HG03558 (cell line): ENCODE data around the gene SLC38A10.

Experiments
- ATAC-seq: cut with Tn5 transposase; IDR thresholded peaks from one replicate; pipeline ENCODE4 v1.9.1; 2021; ENCODE audit warnings: moderate number of reproducible peaks; ENCODE audit not compliant: unreplicated experiment; ENCODE audit errors: extremely low read depth

Gene SLC38A10

GRCh38 chr17:81282141-81282540, 13.0 kb downstream of the SLC38A10 start:
- ATAC-seq = no peak

- no peak for ATAC-seq
Observed at GRCh38 chr17:81280571-81280970, 14.5 kb downstream of the SLC38A10 start.

- ATAC-seq = no peak
Observed at GRCh38 chr17:81279278-81280275, 15.5 kb downstream of the SLC38A10 start.

GRCh38 chr17:81278831-81279230, 16.3 kb downstream of the SLC38A10 start:
- no peak for ATAC-seq

GRCh38 chr17:81277946-81278693, 17.0 kb downstream of the SLC38A10 start:
- no peak for ATAC-seq

GRCh38 chr17:81277421-81277820, 17.7 kb downstream of the SLC38A10 start:
- no peak for ATAC-seq

GRCh38 chr17:81276781-81277180, 18.3 kb downstream of the SLC38A10 start:
- ATAC-seq = no peak

- ATAC-seq = no peak
Observed at GRCh38 chr17:81274471-81274855, 20.6 kb downstream of the SLC38A10 start.

- no peak for ATAC-seq
Observed at GRCh38 chr17:81273698-81274470, 21.2 kb downstream of the SLC38A10 start.

- no peak for ATAC-seq
Observed at GRCh38 chr17:81272616-81273015, 22.5 kb downstream of the SLC38A10 start.

GRCh38 chr17:81271226-81271625, 23.9 kb downstream of the SLC38A10 start:
- ATAC-seq = no peak

GRCh38 chr17:81270279-81270678, 24.8 kb downstream of the SLC38A10 start:
- ATAC-seq = no peak

- ATAC-seq = no peak
Observed at GRCh38 chr17:81267390-81268067, 27.6 kb downstream of the SLC38A10 start.

GRCh38 chr17:81265576-81265975, 29.5 kb downstream of the SLC38A10 start:
- ATAC-seq = no peak

GRCh38 chr17:81264640-81265039, 30.5 kb downstream of the SLC38A10 start:
- no peak for ATAC-seq

- ATAC-seq = no peak
Observed at GRCh38 chr17:81263371-81264181, 31.5 kb downstream of the SLC38A10 start.

- ATAC-seq = no peak
Observed at GRCh38 chr17:81261582-81262336, 33.3 kb downstream of the SLC38A10 start.

GRCh38 chr17:81261096-81261495, 34.0 kb downstream of the SLC38A10 start:
- ATAC-seq = no peak
